GM21723 (cell line): ENCODE results near the gene TOMM5.

Experiments used
- ATAC-seq: cut with Tn5 transposase; IDR thresholded peaks from one replicate; pipeline ENCODE4 v1.9.1; 2021; ENCODE audit warnings: mild to moderate bottlenecking, moderate library complexity; ENCODE audit not compliant: unreplicated experiment

The TOMM5 gene

DNA sequence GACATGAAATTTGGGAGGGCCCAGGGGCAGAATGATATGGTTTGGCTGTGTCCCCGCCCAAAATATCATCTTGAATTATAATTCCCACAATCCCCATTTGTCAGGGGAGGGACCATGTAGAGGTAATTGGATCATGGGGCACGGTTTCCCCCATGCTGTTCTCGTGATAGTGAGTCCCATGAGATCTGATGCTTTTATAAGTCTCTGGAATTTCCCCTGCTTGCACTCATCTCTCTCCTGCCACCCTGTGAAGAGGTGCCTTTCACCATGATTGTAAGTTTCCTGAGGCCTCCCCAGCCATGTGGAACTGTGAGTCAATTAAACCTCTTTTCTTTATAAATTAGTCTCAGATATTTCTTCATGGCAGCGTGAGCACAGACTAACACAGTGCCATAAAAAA, 27.5 kb downstream of the TOMM5 start:
- no peak for ATAC-seq

DNA sequence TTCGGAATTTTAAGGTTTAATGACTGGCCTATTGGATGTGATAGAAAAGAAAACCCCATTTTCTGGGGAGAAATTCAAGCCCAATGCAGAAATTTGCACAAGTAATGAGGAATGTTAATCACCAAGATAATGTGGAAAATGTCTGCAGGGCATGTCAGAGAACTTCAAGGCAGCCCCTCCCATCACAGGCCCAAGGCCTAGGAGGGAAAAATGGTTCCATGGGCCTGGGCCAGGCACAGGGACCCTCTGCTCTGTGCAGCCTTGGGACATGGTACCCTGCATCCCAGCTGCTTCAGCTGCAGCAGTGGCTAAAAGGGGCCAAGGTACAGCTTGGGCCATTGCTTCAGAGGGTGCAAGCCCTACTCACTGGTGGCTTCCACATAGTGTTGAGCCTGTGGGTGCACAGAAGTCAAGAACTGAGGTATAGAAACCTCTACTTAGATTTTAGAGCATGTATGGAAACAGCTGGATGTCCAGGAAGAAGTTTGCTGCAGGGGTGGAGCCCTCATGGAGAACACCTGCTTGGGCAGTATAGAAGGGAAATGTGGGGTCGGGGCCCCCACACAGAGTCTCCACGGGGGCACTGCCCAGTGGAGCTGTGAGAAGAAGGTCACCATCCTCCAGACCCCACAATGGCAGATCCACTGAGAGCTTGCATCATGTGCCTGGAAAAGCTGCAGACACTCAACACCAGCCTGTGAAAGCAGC, 28.4 kb downstream of the TOMM5 start:
- ATAC-seq, result no peak

DNA sequence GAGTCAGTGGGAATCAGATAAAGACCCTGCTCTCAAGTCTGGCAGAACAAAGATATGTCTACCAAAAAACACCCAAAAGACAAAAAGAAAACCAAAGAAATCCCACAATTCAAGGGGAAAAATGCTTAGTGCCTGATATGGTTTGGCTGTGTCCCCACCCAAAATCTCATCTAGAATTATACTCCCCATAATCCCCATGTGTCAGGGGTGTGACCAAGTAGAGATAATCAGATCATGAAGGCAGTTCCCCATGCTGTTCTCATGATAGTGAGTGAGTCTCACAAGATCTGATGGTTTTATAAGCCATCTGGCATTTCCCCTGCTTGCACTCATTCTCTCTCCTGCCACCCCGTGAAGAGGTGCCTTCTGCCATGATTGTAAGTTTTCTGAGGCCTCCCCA, 29.6 kb downstream of the TOMM5 start:
- ATAC-seq, result no peak

DNA sequence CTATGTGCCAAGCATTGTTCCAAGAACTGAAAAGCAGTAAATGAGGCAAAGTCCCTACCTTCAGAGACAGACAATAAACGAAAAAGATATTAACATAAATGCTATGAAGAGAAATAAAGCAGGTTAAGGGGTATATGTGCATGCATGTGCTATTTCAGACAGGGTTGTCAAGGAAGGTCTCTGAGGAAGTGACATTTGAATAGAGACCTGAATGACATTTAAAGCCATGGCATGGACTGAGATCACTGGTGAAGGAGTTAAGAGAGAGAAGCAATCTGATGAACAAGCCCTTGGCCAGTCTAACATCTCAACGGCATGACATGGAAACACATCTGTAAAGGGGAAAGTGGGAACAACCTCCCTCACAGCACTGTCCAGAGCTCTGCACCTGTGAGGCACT, 30.7 kb downstream of the TOMM5 start:
- no peak for ATAC-seq

DNA sequence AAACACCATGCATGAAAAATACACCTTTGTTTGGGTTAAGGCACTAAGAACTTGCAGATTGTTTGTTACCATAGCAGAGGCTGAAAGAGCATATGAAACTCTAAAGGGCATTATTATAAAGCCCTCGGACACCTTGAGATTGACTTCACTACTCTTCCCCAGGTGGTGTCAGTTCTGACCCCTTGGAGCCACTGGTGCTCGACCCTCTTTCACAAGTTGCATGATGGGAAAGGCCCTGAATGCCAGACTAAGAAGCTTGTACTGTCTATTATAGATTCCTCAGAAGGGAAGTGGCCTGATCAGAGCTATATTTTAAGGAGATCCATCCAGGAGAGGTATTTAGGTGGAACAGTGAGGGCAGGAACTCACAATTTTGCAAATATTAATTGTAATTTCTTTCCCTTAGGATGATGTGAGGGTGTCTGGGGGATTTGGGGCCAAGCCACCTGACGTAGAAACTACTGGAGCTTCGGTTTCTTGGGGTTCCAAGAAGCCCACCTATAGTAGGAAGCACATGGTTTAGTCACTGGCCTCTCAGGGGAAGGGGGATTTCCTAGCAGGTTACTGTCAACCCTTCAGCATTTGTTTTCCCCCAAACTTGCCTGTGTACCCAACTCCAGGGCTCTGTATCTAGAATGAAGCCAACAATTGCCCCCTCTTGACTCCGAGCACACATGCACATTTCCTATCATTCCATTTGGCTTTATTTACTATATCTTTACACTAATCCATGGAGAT, 32.4 kb downstream of the TOMM5 start:
- ATAC-seq, result no peak

DNA sequence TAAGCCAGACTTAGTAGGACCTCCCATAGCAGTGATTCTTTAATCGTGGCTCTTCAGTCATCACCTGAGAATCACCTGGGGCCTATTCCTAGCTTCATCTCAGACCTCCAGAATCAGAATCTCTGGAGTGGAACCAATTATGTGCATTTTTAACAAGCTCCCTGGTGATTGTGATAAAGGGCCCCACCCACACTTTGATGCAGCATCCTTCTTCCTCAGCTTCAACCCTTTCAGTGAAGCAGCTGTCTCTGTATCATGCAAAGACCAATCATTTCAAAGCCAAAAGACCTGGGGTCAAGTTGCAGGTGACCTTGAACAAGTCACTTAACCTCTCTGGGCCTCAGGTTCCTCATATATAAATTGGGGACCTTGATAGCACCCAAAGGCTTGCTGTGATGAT, 33.3 kb downstream of the TOMM5 start:
- ATAC-seq, result no peak

DNA sequence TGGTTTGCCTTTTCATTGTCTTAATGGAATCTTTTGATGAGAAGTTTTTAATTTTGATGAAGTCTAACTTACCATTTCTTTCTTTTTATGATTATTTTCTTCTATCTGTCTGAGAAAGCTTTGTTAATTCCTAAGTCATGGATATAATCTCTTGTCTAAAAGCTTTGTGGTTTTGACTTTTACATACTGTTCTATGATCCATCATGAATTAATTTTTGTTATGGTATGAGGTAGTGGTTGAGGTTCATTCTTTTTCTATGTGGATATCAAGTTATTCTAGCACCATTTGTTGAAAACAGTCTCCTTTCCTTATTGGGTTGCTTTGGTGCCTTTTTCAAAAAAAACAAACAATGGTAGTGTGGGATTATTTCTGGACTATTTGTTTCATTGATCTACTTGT, 36.6 kb downstream of the TOMM5 start:
- no peak for ATAC-seq

DNA sequence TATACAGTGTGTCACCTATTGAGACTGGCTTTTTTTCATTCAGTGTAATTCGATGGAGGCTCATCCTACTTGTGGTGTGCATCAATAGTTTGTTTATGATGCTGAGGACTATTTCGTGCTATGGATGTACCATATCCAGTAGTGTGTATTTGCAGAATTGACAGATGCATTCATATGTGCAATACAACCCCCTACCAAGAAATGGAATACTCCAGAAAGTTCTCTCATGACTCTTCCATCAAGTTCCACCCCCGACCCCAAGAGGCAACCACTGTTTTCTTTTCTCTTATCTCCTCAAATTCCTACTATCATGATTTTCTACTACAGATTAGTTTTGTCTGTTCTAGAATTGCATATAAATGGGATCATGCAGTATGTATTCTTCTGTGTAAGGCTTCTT, 38.1 kb downstream of the TOMM5 start:
- no peak for ATAC-seq

DNA sequence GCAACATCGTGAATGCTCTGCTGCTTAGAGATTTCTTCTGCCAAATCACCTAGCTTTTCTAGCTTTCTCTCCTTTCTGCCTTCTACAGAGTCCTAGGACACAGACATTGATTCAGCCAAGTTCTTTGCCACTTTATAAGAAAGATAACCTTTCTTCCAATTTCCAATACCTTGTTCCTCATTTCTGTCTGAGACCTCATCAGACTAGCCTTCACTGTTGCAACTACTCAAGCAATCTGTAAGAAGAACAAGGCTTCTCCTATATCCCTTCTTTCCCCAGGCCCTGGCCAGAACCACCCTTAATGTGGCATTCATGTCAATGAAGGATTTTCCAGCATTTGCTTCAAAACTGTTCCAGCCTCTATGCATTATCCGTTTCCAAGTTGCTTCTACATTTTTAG, 40.5 kb downstream of the TOMM5 start:
- ATAC-seq, result no peak

DNA sequence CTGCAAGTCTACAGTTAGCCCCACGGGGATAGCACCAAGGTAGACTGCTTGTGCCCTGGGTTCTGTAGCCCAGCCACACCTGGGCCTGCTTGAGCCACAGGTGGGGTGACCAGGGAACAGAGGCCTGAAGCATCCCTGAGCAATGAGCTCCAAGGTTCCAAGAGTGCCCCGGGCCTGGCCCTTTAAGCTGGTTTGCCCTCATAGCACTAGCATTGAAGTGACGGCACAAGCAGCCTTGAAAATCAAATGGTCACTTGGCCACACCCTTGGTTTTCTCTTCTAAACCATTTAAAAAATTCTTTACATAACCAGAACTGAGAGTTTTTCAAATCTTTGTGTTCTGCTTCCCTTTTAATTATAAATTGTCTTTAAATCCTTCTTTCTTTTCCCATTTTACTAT, 40.9 kb downstream of the TOMM5 start:
- no peak for ATAC-seq

DNA sequence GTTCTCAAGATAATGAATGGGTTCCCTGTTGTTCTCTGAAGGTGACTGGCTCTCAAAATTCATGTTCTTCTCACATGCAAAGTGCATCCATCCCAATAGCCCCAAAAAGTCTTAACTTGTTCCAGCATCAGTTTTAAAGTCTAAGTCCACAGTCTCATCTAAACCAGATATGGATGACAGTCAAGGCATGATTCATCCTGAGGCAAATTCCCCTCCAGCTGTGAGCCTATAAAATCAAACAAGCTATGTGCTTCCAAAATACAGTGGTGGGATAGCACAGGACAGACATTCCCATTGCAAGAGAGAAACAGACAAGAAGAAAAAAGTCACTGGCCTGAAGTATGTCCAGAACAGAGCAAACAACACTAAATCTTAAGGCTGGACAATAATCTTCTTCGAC, 41.6 kb downstream of the TOMM5 start:
- ATAC-seq, result no peak

DNA sequence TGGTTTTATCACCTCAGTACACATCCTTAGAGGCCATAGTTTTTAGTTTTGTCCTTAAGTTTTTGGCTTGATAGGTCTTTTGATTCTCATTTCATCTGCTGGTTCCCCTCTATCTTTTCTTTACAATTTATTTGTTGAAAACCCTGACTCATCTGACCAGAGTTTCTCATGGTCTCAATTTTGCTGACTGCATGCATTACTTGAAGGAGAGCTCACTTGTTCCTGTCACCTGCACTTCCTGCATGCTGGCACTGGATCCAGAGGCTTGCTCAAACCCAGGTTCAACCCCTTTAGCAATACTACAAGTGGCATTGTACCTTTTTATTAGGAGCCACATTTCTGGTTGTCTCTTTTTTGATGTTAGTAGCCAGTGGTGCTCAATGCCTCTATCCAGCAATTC, 42.9 kb downstream of the TOMM5 start:
- no peak for ATAC-seq

DNA sequence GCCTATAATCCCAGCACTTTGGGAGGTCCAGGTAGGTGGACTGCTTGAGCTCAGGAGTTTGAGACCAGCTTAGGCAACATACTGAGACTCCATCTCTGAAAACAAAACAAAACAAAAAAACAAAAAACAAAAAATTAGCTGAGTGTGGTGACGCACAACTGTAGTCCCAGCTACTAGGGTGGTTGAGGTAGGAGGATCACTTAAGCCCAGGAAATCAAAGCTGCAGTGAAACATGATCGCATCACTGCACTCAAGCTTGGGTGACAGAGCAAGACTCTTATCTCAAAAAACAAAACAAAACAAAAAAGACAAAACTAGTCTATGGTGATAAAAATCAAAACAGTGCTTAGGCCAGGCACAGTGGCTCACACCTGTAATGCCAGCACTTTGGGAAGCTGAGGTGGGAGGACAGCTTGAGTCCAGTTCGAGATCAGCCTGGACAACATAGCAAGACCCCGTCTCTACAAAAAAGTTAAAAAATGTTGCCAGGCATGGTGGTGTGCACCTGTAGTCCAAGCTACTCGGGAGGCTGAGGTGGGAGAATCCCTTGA, 45.0 kb downstream of the TOMM5 start:
- ATAC-seq, result no peak

DNA sequence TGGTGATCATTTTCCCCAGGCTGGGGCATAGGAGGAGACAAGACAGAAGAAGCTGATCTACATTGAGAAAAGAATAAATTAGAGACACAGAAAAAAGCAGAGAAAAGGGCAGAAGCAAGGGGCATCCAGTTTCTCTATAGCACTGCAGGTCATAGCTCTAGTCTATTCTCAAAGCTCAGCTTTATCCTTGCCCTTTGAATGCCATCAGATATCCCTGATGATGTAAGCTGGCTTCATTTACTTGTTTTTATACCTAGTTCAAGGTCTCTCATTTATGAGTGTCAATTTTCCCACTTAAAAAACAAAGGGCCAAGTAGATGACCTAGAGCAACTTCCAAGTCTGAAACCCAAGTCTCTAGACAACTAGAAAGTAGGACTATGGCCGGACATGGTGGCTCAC, 48.9 kb downstream of the TOMM5 start:
- no peak for ATAC-seq

DNA sequence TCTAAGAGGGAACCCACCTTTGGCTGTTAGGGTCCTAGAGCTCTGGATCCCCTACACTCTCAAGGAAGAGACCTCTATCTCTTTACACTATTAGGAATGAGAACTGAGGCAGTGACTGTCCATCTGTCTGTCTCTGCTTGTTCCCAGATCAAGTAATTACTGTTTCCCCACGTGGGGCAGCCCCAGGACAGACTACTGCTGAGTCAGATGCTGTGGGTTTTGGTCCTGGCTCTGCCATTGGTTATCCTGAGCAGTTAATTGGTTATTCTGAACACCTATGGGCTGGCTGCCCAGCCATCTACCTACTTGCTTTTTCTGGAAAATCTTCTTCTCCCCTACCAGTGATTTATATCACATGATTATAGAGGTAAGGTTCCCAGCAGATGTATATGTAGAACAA, 49.5 kb downstream of the TOMM5 start:
- ATAC-seq, result no peak

DNA sequence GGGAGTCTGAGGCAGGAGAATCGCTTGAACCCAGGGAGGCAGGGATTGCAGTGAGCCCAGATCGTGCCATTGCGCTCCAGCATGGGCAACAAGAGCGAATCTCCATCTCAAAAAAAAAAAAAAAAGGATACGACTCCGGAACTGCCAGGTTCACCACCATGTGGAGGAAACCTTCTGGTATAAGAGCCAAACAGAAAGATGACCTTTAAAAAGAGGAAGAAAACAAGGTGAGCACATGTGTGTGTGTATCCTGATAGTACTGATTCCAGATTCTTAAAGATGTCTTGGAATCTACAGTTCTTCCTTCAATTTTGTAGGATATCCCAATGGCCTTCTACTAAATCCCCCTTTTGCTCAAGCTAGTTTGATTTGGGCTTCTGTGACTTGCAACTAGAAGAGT, 49.9 kb downstream of the TOMM5 start:
- no peak for ATAC-seq

DNA sequence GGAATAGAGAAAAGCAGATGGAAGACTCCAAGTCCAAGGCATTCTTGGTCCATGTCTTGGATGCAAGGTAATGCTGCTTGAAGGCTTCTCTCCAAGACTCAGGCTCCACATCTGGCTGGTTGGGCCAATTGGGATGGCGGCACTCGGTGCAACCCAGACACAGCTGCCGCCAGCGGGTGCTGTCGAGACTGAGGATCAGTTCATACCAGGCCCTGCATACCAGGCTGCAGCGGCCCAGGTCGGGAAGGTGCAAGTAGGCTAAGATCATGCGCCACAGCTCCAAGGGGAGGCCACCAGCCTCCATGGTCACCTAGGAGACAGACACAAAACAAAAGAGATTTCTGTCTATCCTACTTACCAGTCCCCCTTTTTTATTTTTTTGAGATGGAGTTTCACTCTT, 50.9 kb downstream of the TOMM5 start:
- ATAC-seq, result no peak

DNA sequence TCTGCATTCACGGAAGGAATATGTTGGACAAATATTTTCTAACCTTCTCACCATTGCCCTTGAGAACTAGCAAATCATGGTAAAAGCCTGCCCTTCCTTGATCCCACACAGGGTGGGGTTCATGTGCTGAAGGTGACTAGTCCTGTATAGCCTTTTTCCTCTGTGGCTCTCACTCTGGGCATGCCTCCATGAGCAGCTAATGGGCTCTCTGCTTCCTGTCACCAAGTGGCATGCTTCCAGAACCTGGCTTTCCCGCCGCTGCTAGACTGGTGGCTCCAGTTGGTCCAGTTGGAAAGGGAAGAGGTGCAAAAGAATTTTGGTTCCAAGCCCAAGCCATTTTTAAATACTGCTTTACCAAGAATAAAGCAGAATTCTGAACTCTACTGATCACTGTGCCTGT, 51.8 kb downstream of the TOMM5 start:
- ATAC-seq, result no peak

DNA sequence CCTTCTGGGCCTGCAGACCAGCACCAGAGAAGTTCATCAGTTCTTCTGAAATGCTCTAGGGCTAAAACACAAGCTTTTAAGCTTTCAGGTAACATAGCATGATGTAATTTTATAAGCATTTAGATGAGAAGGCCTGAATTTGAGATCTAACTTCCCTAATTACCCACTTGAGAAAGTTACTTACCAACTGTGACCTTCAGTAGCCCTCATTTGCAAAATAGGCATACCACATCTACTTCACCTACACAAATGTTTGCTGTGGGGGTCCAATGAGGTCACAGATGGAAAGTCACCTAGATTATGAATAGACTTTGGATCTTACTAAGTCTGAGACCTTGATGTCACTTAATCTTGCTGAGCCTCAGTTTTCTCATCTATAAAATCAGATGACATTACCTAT, 52.8 kb downstream of the TOMM5 start:
- no peak for ATAC-seq
